B cell (primary cell): ENCODE data around the gene RETREG1. TPM values are rescaled to one million over a fixed set of nuclear protein-coding genes. Genes with fewer than 3 reads are reported as not detected.

Experiments used
- ATAC-seq: fragments of 200-7000 bp; cut with Tn5 transposase; one replicate; pipeline ENCODE4 v1.10.0; 2021; ENCODE audit warnings: low read depth, mild to moderate bottlenecking, moderate number of reproducible peaks, moderate library complexity
- CTCF ChIA-PET: fragments of 350-600 bp; sonication (Branson Sonifier 250); formaldehyde crosslinking; loops from one replicate; lab custom pipeline; 2021; ENCODE audit warnings: antibody characterized with exemption, inconsistent platforms; lab: Charles Lee
- POLR2A ChIA-PET: fragments of 350-600 bp; sonication (Branson Sonifier 250); formaldehyde crosslinking; loops from one replicate; lab custom pipeline; 2021; ENCODE audit warnings: antibody characterized with exemption; lab: Charles Lee
- DNase-seq: peaks from one replicate; pipeline ENCODE4 v3.0.0; 2013
- H2AFZ ChIP-seq: 2 replicates; pipeline ENCODE4 v1.6.1; 2012; ENCODE audit warnings: mild to moderate bottlenecking, low read depth, low read length; ENCODE audit not compliant: insufficient read depth, poor library complexity, severe bottlenecking
- H3K27ac ChIP-seq, 2 donors: 1 replicate in 1 of 2; 2 replicates in 1 of 2; pipeline ENCODE4 v1.5.1; 2012 to 2013; ENCODE audit warnings: low read length in 2 of 2, mild to moderate bottlenecking in 2 of 2, moderate library complexity in 1 of 2
- H3K27me3 ChIP-seq, 4 experiments: fragments of 200-600 bp in 1 of 4; sonication (generic) in 1 of 4; replicated peaks in 1 of 4; 1 replicate in 2 of 4; 2 replicates in 2 of 4; pipeline versions ENCODE4 v1.6.1 to v1.7.0; 2013 to 2016; ENCODE audit warnings: low read length in 3 of 4, mild to moderate bottlenecking in 2 of 4, mixed read lengths in 1 of 4, moderate library complexity in 1 of 4; ENCODE audit not compliant: insufficient read depth in 4 of 4, control insufficient read depth in 3 of 4; ENCODE audit errors: control extremely low read depth in 1 of 4
- H3K36me3 ChIP-seq, 2 experiments: replicated peaks in 1 of 2; 1 replicate in 1 of 2; 2 replicates in 1 of 2; pipeline versions ENCODE4 v1.6.1 to v1.7.1; 2013; ENCODE audit warnings: low read length in 1 of 2; ENCODE audit not compliant: insufficient read depth in 2 of 2, control insufficient read depth in 1 of 2; ENCODE audit errors: control extremely low read depth in 1 of 2, extremely low read depth in 1 of 2
- H3K4me1 ChIP-seq, 2 donors: fragments of 200-600 bp in 1 of 2; sonication (generic) in 1 of 2; 1 replicate in 1 of 2; 2 replicates in 1 of 2; pipeline versions ENCODE4 v1.5.1 to v1.6.1; 2013 to 2017; ENCODE audit warnings: low read length in 2 of 2; ENCODE audit not compliant: control insufficient read depth in 2 of 2, insufficient read depth in 2 of 2
- H3K4me2 ChIP-seq: replicated peaks from 2 replicates; pipeline ENCODE3; 2012; ENCODE audit warnings: mild to moderate bottlenecking, low read depth, low read length; ENCODE audit not compliant: poor library complexity, severe bottlenecking
- H3K4me3 ChIP-seq, 5 experiments: fragments of 200-600 bp in 1 of 5; sonication (generic) in 1 of 5; 1 replicate in 3 of 5; 2 replicates in 2 of 5; pipeline versions ENCODE4 v1.5.1 to v1.7.0; 2011 to 2016; ENCODE audit warnings: low read length in 4 of 5, mild to moderate bottlenecking in 4 of 5, low read depth in 2 of 5, control low read depth in 1 of 5, moderate library complexity in 1 of 5; ENCODE audit not compliant: insufficient read depth in 1 of 5; ENCODE audit errors: control extremely low read depth in 1 of 5, extremely low read depth in 1 of 5
- H3K79me2 ChIP-seq: fragments of 200-600 bp; sonication (generic); one replicate; pipeline ENCODE4 v1.6.0; 2016; ENCODE audit warnings: low read length; ENCODE audit not compliant: control insufficient read depth, insufficient read depth
- H3K9ac ChIP-seq: fragments of 200-600 bp; sonication (generic); 2 replicates; pipeline ENCODE4 v1.6.1; 2017; ENCODE audit warnings: mild to moderate bottlenecking, low read length, moderate library complexity
- H3K9me3 ChIP-seq, 3 donors: one replicate each; pipeline versions ENCODE4 v1.6.1 to v1.7.1; 2013; ENCODE audit warnings: low read length in 2 of 3; ENCODE audit not compliant: control insufficient read depth in 2 of 3, insufficient read depth in 1 of 3; ENCODE audit errors: control extremely low read depth in 1 of 3
- H4K20me1 ChIP-seq: 2 replicates; pipeline ENCODE4 v1.6.0; 2012; ENCODE audit warnings: mild to moderate bottlenecking, low read length; ENCODE audit not compliant: insufficient read depth, control insufficient read depth, poor library complexity, severe bottlenecking
- H3K27ac Mint-ChIP-seq: one replicate; pipeline ENCODE4 v1.8.0; 2021; ENCODE audit warnings: mixed read lengths
- H3K27me3 Mint-ChIP-seq: one replicate; pipeline ENCODE4 v1.8.0; 2021; ENCODE audit warnings: mixed read lengths
- H3K4me1 Mint-ChIP-seq: one replicate; pipeline ENCODE4 v1.8.0; 2021; ENCODE audit warnings: mixed read lengths
- H3K4me3 Mint-ChIP-seq: one replicate; pipeline ENCODE4 v1.8.0; 2021; ENCODE audit warnings: mixed read lengths
- H3K9me3 Mint-ChIP-seq: one replicate; pipeline ENCODE4 v1.8.0; 2022; ENCODE audit warnings: mixed read lengths; ENCODE audit not compliant: insufficient read depth
- EZH2 ChIP-seq: IDR thresholded peaks from 2 replicates; pipeline ENCODE4 v1.6.1; 2012; ENCODE audit warnings: borderline replicate concordance, low read depth, mild to moderate bottlenecking, moderate library complexity, low read length; ENCODE audit not compliant: insufficient read depth, poor library complexity, severe bottlenecking
- WGBS: methylation state at CpG from one replicate; pipeline ENCODE4 v1.1.5; 2013; ENCODE audit warnings: missing lambda C conversion rate; ENCODE audit not compliant: insufficient coverage; 5-methylcytosine and 5-hydroxymethylcytosine counted together
- intact Hi-C: fragments of 100-400 bp; cut with micrococcal nuclease; formaldehyde crosslinking; loops from one replicate; pipeline ENCODE4 v1.10.0; 2022
- polyA plus RNA-seq: library from polyadenylated mRNA; depleted of rRNA; stranded (reverse); fragments of >200 nt; gene quantifications from 2 replicates; pipeline ENCODE4 v1.2.3, GENCODE V29; 2012
- total RNA-seq, 2 donors: library from RNA; stranded (reverse); fragments of 120-200 nt in 1 of 2; gene quantifications; 1 replicate in 1 of 2; 2 replicates in 1 of 2; pipeline versions ENCODE4 v1.2.3 to v1.2.4, GENCODE V29; 2013 to 2022
- TF ChIP-seq, protein P1 (sequence below): fragments of 200-600 bp; IDR thresholded peaks from one replicate; pipeline ENCODE4 v1.8.0; 2022; ENCODE audit warnings: antibody characterized with exemption, mild to moderate bottlenecking

Gene RETREG1
- total and polyA plus RNA-seq, 2 donors (not counting 1 experiment from before 2014, with no cell fraction given) = 5.1 to 12.9 TPM

DNA sequence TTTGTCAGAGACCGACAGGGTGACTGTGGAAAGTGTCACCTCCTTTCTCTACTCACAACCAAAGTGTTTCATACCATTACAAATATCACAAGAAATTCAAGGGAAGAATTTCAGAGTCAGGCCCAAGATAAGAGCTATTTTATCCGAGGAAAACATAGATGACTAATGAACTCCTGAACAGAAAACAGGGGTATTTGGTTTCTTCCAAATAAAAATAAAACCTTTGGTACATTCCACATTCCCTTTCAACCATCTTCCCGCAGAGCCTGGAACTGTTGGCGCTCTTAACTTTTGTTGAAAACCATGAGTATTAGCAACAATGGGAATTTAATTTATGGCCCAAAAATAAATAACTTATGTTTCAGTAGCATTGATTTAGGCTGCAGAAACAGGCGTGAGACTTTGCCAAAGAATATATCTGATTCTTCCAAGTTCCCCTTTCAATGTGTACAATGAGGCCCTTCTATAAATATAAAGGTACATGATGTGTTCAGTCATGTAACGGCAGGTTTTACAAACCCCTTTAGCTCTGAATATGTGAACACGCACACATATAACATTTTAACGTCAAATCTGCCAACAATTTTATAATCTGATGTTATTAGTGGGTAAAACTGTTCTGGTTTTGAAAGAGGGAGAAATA is 69.5 kb downstream of the RETREG1 start:
- Histone ChIP-seq H3K9me3 (no peaks in the 10 kb centered on the region), H3K4me1 (peaks cover 0 to 6% of the 10 kb centered on the region in 2 donors), H3K27ac (no peak overlapping the region), H3K79me2 (peaks cover 3% of the 10 kb centered on the region), H3K4me2 (no peak overlapping the region), H4K20me1 (no peaks in the 10 kb centered on the region), H3K4me3 (no peak overlapping the region), H3K36me3 (no peaks in the 10 kb centered on the region), H3K27me3 (peaks cover 0 to 3% (median 0%) of the 10 kb centered on the region in 4 experiments), H3K9ac (no peak overlapping the region), H2AFZ (no peak overlapping the region)
- no peak overlapping the region for H3K27ac Mint-ChIP-seq
- DNase-seq (no peak), ATAC-seq (no peak)
- TF ChIP-seq EZH2 = no peak
- POLR2A ChIA-PET = no interaction called here
- H3K9me3 Mint-ChIP-seq = no peaks in the 10 kb centered on the region
- CTCF ChIA-PET = interaction anchor here (0.6 to 1.3 kb wide), 3 partner anchors 34 to 119 kb away, joined by 3 to 4 read pairs (median 4); no protein-coding TSS in a partner anchor
- WGBS = 83% methylated on average over 1 of the region's 8 CpGs
- intact Hi-C loops = no loop called here
- peaks cover 3% of the 10 kb centered on the region for H3K27me3 Mint-ChIP-seq
- H3K4me1 Mint-ChIP-seq = peaks cover 10% of the 10 kb centered on the region
- H3K4me3 Mint-ChIP-seq = no peak overlapping the region

DNA sequence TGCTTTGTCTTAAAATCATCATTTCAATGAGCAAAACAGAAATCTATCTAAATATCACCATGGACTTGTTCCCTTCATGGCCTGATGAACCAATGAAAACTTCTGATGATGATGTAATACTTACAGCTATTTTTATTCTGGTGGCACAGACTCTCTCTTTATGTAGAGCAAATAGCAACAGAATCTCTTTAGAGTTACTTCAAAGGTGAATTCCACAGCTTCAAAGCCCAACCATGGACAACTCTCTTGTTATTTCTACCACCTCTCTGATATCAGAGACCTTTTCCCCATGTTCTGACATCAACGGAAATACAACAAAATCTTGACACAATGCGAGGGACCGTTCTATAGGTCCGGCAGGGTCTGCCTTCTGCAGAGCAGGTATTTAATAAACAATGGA is 70.1 kb downstream of the RETREG1 start:
- Mint-ChIP-seq H3K9me3 (no peaks in the 10 kb centered on the region), H3K27ac (no peak overlapping the region), H3K27me3 (peaks cover 3% of the 10 kb centered on the region), H3K4me1 (peaks cover 14% of the 10 kb centered on the region), H3K4me3 (no peak overlapping the region)
- TF ChIP-seq, protein P1, sequence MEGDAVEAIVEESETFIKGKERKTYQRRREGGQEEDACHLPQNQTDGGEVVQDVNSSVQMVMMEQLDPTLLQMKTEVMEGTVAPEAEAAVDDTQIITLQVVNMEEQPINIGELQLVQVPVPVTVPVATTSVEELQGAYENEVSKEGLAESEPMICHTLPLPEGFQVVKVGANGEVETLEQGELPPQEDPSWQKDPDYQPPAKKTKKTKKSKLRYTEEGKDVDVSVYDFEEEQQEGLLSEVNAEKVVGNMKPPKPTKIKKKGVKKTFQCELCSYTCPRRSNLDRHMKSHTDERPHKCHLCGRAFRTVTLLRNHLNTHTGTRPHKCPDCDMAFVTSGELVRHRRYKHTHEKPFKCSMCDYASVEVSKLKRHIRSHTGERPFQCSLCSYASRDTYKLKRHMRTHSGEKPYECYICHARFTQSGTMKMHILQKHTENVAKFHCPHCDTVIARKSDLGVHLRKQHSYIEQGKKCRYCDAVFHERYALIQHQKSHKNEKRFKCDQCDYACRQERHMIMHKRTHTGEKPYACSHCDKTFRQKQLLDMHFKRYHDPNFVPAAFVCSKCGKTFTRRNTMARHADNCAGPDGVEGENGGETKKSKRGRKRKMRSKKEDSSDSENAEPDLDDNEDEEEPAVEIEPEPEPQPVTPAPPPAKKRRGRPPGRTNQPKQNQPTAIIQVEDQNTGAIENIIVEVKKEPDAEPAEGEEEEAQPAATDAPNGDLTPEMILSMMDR = no peak
- TF ChIP-seq EZH2 = no peak
- CTCF ChIA-PET = interaction anchor here (0.6 kb wide), 1 partner anchor 34 kb away, joined by 3 read pairs; no protein-coding TSS in a partner anchor
- Histone ChIP-seq H3K9me3 (no peaks in the 10 kb centered on the region), H3K79me2 (peaks cover 3% of the 10 kb centered on the region), H3K4me3 (no peak overlapping the region), H2AFZ (no peak overlapping the region), H3K27ac (no peak overlapping the region), H3K27me3 (peaks cover 0 to 3% (median 0%) of the 10 kb centered on the region in 4 experiments), H4K20me1 (no peaks in the 10 kb centered on the region), H3K4me2 (no peak overlapping the region), H3K4me1 (peaks cover 0 to 6% of the 10 kb centered on the region in 2 donors), H3K9ac (no peak overlapping the region), H3K36me3 (no peaks in the 10 kb centered on the region)
- DNase-seq (no peak), ATAC-seq (no peak)
- POLR2A ChIA-PET = no interaction called here
- intact Hi-C loops = no loop called here
- no CpG with 5 or more reads among the region's 4 CpGs for WGBS
